ENCODE data around the gene FADS1.
A peak's percentile ranks its signal among the peaks of the same experiment; 100 is the strongest.

The FADS1 gene

DNA sequence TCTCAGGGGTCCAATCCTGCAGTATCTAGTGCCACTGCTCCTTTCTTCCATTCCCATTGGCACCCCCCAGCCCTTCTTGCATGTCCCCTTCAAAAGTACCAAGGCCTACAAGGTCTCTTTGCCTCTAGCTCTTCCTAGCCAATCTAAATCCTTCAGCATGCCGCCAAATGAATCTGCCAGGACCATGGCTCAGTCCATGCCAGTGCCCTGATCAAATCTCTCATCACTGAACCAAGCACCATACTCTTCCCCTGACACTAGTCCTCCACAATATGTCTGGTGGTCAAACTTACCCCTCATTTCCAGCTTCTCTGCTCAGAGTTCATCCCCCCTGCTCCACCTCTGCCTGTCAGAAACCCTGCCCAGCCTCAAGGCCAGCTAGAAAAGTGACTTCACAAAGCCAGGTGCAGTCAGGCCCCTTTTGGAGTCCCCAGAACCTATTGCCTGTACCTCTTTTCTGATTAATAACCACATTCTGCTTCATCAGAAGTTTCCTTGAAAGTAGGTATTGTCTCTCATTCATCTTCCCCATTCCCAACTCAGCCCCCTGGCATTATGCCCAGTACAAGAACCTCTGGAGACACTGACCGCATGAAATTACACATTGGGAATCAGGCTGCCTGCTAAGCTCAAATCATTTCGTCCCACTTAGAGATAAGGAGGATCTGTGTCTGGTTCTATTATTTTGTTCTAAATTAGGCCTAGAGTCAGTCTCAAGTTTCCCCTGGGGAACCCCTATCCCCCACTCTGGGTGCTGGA lies 12.7 kb downstream of the FADS1 start:
- no peak overlapping the region for H3K4me3 Mint-ChIP-seq
- no peaks in the 10 kb centered on the region for H3K27me3 Mint-ChIP-seq
- peaks cover 62% of the 10 kb centered on the region for H3K36me3 Mint-ChIP-seq
- no peaks in the 10 kb centered on the region for H3K9me3 Mint-ChIP-seq
- CTCF ChIA-PET: interaction anchor here (1.1 kb wide), 1 partner anchor 12 kb away, joined by 4 read pairs; no protein-coding TSS in a partner anchor
- no peak overlapping the region for H3K27ac Mint-ChIP-seq
- DNase-seq: no peak
- peaks cover 12% of the 10 kb centered on the region for H3K4me1 Mint-ChIP-seq

DNA sequence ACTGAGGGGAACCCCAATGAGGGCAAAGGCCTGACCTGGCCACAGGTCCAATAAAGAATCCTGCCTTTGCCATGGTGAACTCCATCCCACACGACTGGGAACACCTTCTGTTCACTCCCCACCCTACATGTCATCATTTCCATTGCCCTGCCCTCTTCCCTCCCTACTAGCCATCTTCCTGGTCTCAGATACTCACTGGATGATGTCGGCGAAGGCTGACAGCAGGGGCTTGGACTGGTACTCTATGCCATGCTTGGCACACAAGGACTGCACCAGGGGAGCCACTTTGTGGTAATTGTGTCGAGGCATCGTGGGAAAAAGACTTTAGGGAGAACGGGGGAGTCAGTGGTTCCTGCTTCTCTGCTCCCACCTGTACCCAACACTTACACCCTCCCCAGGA lies 14.2 kb downstream of the FADS1 start:
- no peak overlapping the region for H3K4me3 Mint-ChIP-seq
- CTCF ChIA-PET: no interaction called here
- no peaks in the 10 kb centered on the region for H3K27me3 Mint-ChIP-seq
- no peaks in the 10 kb centered on the region for H3K9me3 Mint-ChIP-seq
- no peak for DNase-seq
- H3K36me3 Mint-ChIP-seq: peaks cover 57% of the 10 kb centered on the region
- no peak overlapping the region for H3K27ac Mint-ChIP-seq
- peaks cover 15% of the 10 kb centered on the region for H3K4me1 Mint-ChIP-seq

- H3K27ac Mint-ChIP-seq: no peak overlapping the region
- H3K4me3 Mint-ChIP-seq: no peak overlapping the region
- CTCF ChIA-PET: interaction anchor here (0.6 to 6.0 kb wide), 6 partner anchors 8 to 308 kb away, joined by 3 to 72 read pairs (median 4); partner anchors contain the start of genes FADS1, FEN1 and TMEM258
- peaks cover 33% of the 10 kb centered on the region for H3K4me1 Mint-ChIP-seq
- H3K9me3 Mint-ChIP-seq: no peaks in the 10 kb centered on the region
- H3K36me3 Mint-ChIP-seq: peaks cover 61% of the 10 kb centered on the region
- no peaks in the 10 kb centered on the region for H3K27me3 Mint-ChIP-seq
- no peak for DNase-seq
Measured at GRCh38 chr11:61800331-61801281, 16.2 kb downstream of the FADS1 start.

- H3K36me3 Mint-ChIP-seq: peaks cover 63% of the 10 kb centered on the region
Measured at GRCh38 chr11:61799665-61800284, 17.0 kb downstream of the FADS1 start.

GRCh38 chr11:61797263-61797944 lies 19.4 kb downstream of the FADS1 start:
- peak; percentile 88 for DNase-seq
- Mint-ChIP-seq H3K36me3 (peaks cover 56% of the 10 kb centered on the region), H3K27ac (peak overlapping the region; percentile 11), H3K9me3 (no peaks in the 10 kb centered on the region), H3K4me3 (no peak overlapping the region), H3K27me3 (no peaks in the 10 kb centered on the region), H3K4me1 (peaks cover 59% of the 10 kb centered on the region)
- CTCF ChIA-PET: interaction anchor here (0.5 to 6.0 kb wide), 30 partner anchors 8 to 311 kb away, joined by 3 to 72 read pairs (median 4); partner anchors contain the start of genes BEST1 and FADS1

More at GRCh38 chr11:61799665-61800284, 17.0 kb downstream of the FADS1 start:
- no peak overlapping the region for H3K4me3 Mint-ChIP-seq
- peak overlapping the region; percentile 67 for H3K27ac Mint-ChIP-seq
- no peaks in the 10 kb centered on the region for H3K9me3 Mint-ChIP-seq
- no peaks in the 10 kb centered on the region for H3K27me3 Mint-ChIP-seq
- peaks cover 40% of the 10 kb centered on the region for H3K4me1 Mint-ChIP-seq
- no peak for DNase-seq
- CTCF ChIA-PET: interaction anchor here (0.6 to 6.0 kb wide), 4 partner anchors 15 to 309 kb away, joined by 3 to 72 read pairs (median 4); partner anchors contain the start of gene FADS1

DNA sequence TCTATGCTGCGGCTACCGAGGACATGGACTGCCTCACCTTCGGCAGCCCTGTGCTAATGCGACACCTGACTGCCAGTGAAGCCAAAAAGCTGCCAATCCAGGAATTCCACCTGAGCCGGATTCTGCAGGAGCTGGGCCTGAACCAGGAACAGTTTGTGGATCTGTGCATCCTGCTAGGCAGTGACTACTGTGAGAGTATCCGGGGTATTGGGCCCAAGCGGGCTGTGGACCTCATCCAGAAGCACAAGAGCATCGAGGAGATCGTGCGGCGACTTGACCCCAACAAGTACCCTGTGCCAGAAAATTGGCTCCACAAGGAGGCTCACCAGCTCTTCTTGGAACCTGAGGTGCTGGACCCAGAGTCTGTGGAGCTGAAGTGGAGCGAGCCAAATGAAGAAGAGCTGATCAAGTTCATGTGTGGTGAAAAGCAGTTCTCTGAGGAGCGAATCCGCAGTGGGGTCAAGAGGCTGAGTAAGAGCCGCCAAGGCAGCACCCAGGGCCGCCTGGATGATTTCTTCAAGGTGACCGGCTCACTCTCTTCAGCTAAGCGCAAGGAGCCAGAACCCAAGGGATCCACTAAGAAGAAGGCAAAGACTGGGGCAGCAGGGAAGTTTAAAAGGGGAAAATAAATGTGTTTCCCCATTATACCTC lies 20.8 kb downstream of the FADS1 start:
- Mint-ChIP-seq H3K9me3 (no peaks in the 10 kb centered on the region), H3K36me3 (peaks cover 54% of the 10 kb centered on the region), H3K4me1 (peaks cover 67% of the 10 kb centered on the region), H3K27me3 (no peaks in the 10 kb centered on the region), H3K4me3 (no peak overlapping the region), H3K27ac (no peak overlapping the region)
- CTCF ChIA-PET: interaction anchor here (1.2 to 6.0 kb wide), 8 partner anchors 19 to 313 kb away, joined by 3 to 72 read pairs (median 24); partner anchors contain the start of genes BEST1 and FADS1
- no peak for DNase-seq

DNA sequence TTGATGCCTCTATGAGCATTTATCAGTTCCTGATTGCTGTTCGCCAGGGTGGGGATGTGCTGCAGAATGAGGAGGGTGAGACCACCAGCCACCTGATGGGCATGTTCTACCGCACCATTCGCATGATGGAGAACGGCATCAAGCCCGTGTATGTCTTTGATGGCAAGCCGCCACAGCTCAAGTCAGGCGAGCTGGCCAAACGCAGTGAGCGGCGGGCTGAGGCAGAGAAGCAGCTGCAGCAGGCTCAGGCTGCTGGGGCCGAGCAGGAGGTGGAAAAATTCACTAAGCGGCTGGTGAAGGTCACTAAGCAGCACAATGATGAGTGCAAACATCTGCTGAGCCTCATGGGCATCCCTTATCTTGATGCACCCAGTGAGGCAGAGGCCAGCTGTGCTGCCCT lies 21.3 kb downstream of the FADS1 start:
- H3K36me3 Mint-ChIP-seq: peaks cover 52% of the 10 kb centered on the region
- H3K27ac Mint-ChIP-seq: peak overlapping the region; percentile 59
- H3K4me1 Mint-ChIP-seq: peaks cover 69% of the 10 kb centered on the region
- H3K27me3 Mint-ChIP-seq: no peaks in the 10 kb centered on the region
- no peak for DNase-seq
- CTCF ChIA-PET: interaction anchor here (3.8 to 6.0 kb wide), 3 partner anchors 19 to 153 kb away, joined by 28 to 72 read pairs (median 42); partner anchors contain the start of genes BEST1 and FADS1
- no peaks in the 10 kb centered on the region for H3K9me3 Mint-ChIP-seq
- no peak overlapping the region for H3K4me3 Mint-ChIP-seq

DNA sequence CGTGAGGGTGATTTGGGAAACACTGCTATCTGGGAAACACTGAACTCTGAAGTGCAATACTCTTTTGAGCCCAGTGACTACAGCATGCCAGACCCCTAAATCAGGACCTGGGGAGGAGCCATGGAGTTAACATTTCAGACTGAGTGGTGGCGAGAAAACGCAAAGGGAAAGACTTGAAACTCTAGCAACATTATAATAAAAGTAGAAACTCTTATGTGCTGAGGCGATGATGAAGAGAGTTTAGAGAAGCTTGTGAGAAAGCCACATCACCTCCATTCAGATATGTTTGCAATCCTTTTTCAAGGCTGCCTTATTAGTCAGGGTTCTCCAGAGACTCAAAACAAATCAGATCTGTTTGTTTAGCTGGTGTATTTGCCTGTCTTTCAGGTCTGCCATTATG lies 22.2 kb downstream of the FADS1 start:
- Mint-ChIP-seq H3K4me3 (peak overlapping the region; percentile 31), H3K36me3 (peaks cover 53% of the 10 kb centered on the region), H3K27me3 (no peaks in the 10 kb centered on the region), H3K27ac (peak overlapping the region; percentile 24), H3K9me3 (no peaks in the 10 kb centered on the region), H3K4me1 (peaks cover 71% of the 10 kb centered on the region)
- DNase-seq: no peak
- CTCF ChIA-PET: interaction anchor here (6.0 kb wide), 1 partner anchor 20 kb away, joined by 72 read pairs; the partner anchor contains the start of gene FADS1

- no peak for DNase-seq
- peaks cover 69% of the 10 kb centered on the region for H3K4me1 Mint-ChIP-seq
- CTCF ChIA-PET: interaction anchor here (1.4 to 2.7 kb wide), 5 partner anchors 8 to 153 kb away, joined by 3 to 10 read pairs (median 4); no protein-coding TSS in a partner anchor
- peak overlapping the region; percentile 77 for H3K4me3 Mint-ChIP-seq
- peaks cover 53% of the 10 kb centered on the region for H3K36me3 Mint-ChIP-seq
- H3K27me3 Mint-ChIP-seq: no peaks in the 10 kb centered on the region
- H3K27ac Mint-ChIP-seq: peak overlapping the region; percentile 97
- no peaks in the 10 kb centered on the region for H3K9me3 Mint-ChIP-seq
Measured at GRCh38 chr11:61793829-61794204, 23.0 kb downstream of the FADS1 start.

DNA sequence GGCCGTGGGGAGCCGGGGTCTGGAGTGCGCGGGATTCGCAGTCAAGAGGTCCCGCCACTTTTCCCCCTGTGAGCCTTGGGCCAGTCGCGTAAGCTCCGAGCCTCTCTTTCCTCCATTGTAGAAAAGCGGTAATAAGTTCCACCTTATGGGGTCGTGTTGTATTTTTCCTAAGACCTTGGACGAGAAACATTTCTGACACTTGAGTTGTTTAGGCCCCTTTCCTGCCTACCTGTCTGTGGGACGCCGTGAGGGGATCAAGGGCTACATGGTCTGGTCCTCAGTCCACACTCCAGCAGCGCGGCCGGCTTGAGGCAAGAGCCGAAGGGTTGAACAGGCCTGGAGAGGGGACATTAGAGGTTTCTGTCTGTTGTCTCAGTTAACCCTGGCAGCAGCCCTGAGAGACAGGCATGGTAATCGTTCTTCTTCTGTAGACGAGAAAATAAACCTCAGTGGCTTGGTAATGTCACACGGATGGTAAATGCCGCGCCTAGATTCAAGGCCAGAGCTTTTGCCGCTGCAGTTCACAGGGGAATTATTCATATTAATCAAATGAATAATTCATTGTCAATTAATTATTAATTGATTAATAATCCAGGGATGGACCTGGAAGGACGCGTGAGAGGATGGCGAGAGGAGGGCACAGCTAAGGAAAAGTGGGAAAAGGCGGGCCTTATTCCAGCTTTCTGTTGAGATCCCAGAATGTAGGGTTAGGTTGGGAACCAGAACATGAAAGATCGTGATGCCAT lies 23.5 kb downstream of the FADS1 start:
- CTCF ChIA-PET: interaction anchor here (0.7 to 2.7 kb wide), 8 partner anchors 8 to 315 kb away, joined by 3 to 10 read pairs (median 4); no protein-coding TSS in a partner anchor
- Mint-ChIP-seq H3K9me3 (no peaks in the 10 kb centered on the region), H3K27ac (peak overlapping the region; percentile 97), H3K36me3 (peaks cover 53% of the 10 kb centered on the region), H3K4me3 (peak overlapping the region; percentile 77), H3K27me3 (no peaks in the 10 kb centered on the region), H3K4me1 (peaks cover 65% of the 10 kb centered on the region)
- DNase-seq: peak; percentile 41

GRCh38 chr11:61792310-61793082 lies 24.3 kb downstream of the FADS1 start, which contains the start of the genes FEN1 and TMEM258:
FEN1 (plus strand) TSS chr11:61792911; CDS start chr11:61795362, 2,451 bp downstream.
TMEM258 (minus strand) TSS chr11:61792599; CDS start chr11:61792558, 41 bp downstream.
- Mint-ChIP-seq H3K4me1 (peaks cover 65% of the 10 kb centered on the region), H3K27ac (peak within 1 kb of the TSS; percentile 97), H3K4me3 (peak within 1 kb of the TSS; percentile 77), H3K36me3 (peaks cover 52% of the 10 kb centered on the region), H3K9me3 (no peaks in the 10 kb centered on the region), H3K27me3 (no peaks in the 10 kb centered on the region)
- CTCF ChIA-PET: interaction anchor here (0.7 to 2.7 kb wide), 7 partner anchors 9 to 316 kb away, joined by 3 to 10 read pairs (median 4); no protein-coding TSS in a partner anchor
- DNase-seq: peak; percentile 93
